ENCODE data around the gene SEMA4D.

- no peak for TF ChIP-seq CTCF (IDR thresholded peaks at IDR 0.05; ENCODE audit: insufficient read depth, low read length)
- TF ChIP-seq POLR2AphosphoS5 (IDR thresholded peaks at IDR 0.05; ENCODE audit: low read depth) = no peak
- TF ChIP-seq SPI1 (IDR thresholded peaks at IDR 0.05; ENCODE audit: borderline replicate concordance, low read depth) = no peak; the same call in 1 of the 2 replicates
- no peak for TF ChIP-seq REST (IDR thresholded peaks at IDR 0.05; ENCODE audit: insufficient replicate concordance, low read depth)
These were observed 20.8 kb upstream of the SEMA4D start for GRCh38 chr9:89518466-89519365.

Data from HL-60 (cell line).